ENCODE measurements around the gene CPNE6. TPM values are rescaled to one million over a fixed set of nuclear protein-coding genes. Genes with fewer than 3 reads are reported as not detected.

Gene CPNE6
- total and polyA plus RNA-seq, 2 of the 13 experiments (the other 11 are each of a cell fraction or from before 2014, with no cell fraction given), result not detected

GRCh38 chr14:24094841-24095270 lies 23.5 kb downstream of the CPNE6 start (continued):
- TF ChIP-seq, protein P1, sequence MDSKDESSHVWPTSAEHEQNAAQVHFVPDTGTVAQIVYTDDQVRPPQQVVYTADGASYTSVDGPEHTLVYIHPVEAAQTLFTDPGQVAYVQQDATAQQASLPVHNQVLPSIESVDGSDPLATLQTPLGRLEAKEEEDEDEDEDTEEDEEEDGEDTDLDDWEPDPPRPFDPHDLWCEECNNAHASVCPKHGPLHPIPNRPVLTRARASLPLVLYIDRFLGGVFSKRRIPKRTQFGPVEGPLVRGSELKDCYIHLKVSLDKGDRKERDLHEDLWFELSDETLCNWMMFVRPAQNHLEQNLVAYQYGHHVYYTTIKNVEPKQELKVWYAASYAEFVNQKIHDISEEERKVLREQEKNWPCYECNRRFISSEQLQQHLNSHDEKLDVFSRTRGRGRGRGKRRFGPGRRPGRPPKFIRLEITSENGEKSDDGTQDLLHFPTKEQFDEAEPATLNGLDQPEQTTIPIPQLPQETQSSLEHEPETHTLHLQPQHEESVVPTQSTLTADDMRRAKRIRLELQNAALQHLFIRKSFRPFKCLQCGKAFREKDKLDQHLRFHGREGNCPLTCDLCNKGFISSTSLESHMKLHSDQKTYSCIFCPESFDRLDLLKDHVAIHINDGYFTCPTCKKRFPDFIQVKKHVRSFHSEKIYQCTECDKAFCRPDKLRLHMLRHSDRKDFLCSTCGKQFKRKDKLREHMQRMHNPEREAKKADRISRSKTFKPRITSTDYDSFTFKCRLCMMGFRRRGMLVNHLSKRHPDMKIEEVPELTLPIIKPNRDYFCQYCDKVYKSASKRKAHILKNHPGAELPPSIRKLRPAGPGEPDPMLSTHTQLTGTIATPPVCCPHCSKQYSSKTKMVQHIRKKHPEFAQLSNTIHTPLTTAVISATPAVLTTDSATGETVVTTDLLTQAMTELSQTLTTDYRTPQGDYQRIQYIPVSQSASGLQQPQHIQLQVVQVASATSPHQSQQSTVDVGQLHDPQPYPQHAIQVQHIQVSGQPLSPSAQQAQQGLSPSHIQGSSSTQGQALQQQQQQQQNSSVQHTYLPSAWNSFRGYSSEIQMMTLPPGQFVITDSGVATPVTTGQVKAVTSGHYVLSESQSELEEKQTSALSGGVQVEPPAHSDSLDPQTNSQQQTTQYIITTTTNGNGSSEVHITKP (CRISPR knock-in tag; IDR thresholded peaks at IDR 0.05; ENCODE audit: low read depth), result peak; percentile 10; the same call in 1 of the 2 replicates
- TF ChIP-seq ZNF614 (CRISPR knock-in tag; IDR thresholded peaks at IDR 0.05; ENCODE audit: borderline replicate concordance) (no peak), CBFB (CRISPR knock-in tag; IDR thresholded peaks at IDR 0.05) (no peak), GPN1 (CRISPR knock-in tag; IDR thresholded peaks at IDR 0.05; ENCODE audit: borderline replicate concordance) (0 out of 2 replicates have a peak, but pooled peaks have one; percentile 67), MYNN (CRISPR knock-in tag; IDR thresholded peaks at IDR 0.05; ENCODE audit: low read depth) (no peak), HMG20B (CRISPR knock-in tag; conservative IDR thresholded peaks at IDR 0.05) (no peak), EHMT2 (IDR thresholded peaks at IDR 0.05; ENCODE audit: borderline replicate concordance, low read depth, low read length) (no peak), THAP11 (CRISPR knock-in tag; IDR thresholded peaks at IDR 0.05) (no peak), ZNF34 (CRISPR knock-in tag; IDR thresholded peaks at IDR 0.05; ENCODE audit: borderline replicate concordance) (peak; percentile 19), THAP9 (CRISPR knock-in tag; IDR thresholded peaks at IDR 0.05; ENCODE audit: borderline replicate concordance) (no peak), SCMH1 (CRISPR knock-in tag; IDR thresholded peaks at IDR 0.05; ENCODE audit: borderline replicate concordance) (no peak), ZNF615 (CRISPR knock-in tag; IDR thresholded peaks at IDR 0.05; ENCODE audit: borderline replicate concordance) (no peak), IRX3 (CRISPR knock-in tag; IDR thresholded peaks at IDR 0.05; ENCODE audit: borderline replicate concordance, low read depth) (no peak), ZSCAN22 (CRISPR knock-in tag; IDR thresholded peaks at IDR 0.05) (0 out of 2 replicates have a peak, but pooled peaks have one; percentile 12), ZNF20 (CRISPR knock-in tag; IDR thresholded peaks at IDR 0.05) (peak; percentile 82; the same call in 1 of the 2 replicates), SYNCRIP (IDR thresholded peaks at IDR 0.05; ENCODE audit: insufficient read depth, low read depth, low read length) (no peak), TAF1 (CRISPR knock-in tag; IDR thresholded peaks at IDR 0.05) (no peak), MIER2 (CRISPR knock-in tag; IDR thresholded peaks at IDR 0.05) (no peak)
- TF ChIP-seq, protein P2, sequence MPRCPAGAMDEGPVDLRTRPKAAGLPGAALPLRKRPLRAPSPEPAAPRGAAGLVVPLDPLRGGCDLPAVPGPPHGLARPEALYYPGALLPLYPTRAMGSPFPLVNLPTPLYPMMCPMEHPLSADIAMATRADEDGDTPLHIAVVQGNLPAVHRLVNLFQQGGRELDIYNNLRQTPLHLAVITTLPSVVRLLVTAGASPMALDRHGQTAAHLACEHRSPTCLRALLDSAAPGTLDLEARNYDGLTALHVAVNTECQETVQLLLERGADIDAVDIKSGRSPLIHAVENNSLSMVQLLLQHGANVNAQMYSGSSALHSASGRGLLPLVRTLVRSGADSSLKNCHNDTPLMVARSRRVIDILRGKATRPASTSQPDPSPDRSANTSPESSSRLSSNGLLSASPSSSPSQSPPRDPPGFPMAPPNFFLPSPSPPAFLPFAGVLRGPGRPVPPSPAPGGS (CRISPR knock-in tag; IDR thresholded peaks at IDR 0.05), result no peak; the same call in 1 of the 2 replicates
- TF ChIP-seq, protein P3, sequence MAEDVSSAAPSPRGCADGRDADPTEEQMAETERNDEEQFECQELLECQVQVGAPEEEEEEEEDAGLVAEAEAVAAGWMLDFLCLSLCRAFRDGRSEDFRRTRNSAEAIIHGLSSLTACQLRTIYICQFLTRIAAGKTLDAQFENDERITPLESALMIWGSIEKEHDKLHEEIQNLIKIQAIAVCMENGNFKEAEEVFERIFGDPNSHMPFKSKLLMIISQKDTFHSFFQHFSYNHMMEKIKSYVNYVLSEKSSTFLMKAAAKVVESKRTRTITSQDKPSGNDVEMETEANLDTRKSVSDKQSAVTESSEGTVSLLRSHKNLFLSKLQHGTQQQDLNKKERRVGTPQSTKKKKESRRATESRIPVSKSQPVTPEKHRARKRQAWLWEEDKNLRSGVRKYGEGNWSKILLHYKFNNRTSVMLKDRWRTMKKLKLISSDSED (CRISPR knock-in tag; IDR thresholded peaks at IDR 0.05), result no peak
- TF ChIP-seq, protein P4, sequence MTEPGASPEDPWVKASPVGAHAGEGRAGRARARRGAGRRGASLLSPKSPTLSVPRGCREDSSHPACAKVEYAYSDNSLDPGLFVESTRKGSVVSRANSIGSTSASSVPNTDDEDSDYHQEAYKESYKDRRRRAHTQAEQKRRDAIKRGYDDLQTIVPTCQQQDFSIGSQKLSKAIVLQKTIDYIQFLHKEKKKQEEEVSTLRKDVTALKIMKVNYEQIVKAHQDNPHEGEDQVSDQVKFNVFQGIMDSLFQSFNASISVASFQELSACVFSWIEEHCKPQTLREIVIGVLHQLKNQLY (CRISPR knock-in tag; IDR thresholded peaks at IDR 0.05), result no peak

Data from HepG2 (cell line).